ENCODE data around the gene MACROD2. TPM values are rescaled to one million over a fixed set of nuclear protein-coding genes. Genes with fewer than 3 reads are reported as not detected.

MACROD2 gene
- polyA plus RNA-seq, 10 donors: 2.4 to 5.0 (median 3.6) TPM

DNA sequence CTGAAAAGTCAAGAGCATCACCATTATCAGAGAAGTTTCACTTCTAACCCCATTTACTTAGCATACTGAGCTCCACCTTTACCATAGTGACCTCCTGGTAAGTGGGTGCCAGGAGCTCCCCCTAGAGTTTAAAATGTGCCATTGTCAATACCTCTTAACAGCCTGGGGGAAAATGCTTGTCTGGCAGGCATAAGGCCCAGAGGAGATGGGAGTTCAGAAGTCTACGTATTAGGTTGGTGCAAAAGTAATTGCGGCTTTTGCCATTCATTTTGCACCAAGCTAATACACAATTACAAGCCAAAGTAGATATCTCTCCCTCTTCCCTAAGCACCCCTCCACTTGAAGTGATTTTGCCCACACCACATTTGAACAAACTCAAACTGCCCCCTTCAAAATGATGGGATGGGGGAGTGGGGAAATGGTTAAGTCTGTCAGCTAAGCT is 1658.9 kb downstream of the MACROD2 start:
- peak in 2 of 3 donors; percentile 7 to 10 for DNase-seq

- peak; percentile 53 to 81 (median 56) for DNase-seq
Measured at GRCh38 chr20:15655295-15655874, 1660.1 kb downstream of the MACROD2 start.

DNA sequence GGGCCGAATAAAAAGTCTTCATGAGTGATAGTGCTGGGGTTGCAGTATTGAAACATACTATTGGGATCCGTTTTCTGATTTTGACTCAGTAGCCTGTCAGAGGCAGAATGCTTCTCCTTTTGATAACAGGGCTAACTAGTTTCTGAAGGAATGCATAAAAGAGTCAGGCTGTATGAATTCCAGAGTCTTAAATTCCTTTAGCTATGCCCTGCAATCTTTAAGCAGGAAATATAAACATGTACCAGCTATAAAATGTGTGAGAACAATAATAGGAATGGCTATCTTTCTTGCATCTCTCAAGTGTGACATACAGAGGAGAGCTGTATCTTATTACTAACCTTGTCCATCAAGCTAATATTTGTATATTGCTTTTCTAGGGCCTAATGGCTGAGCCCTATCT is 1660.8 kb downstream of the MACROD2 start:
- peak in 1 of 3 donors; percentile 7 for DNase-seq

DNA sequence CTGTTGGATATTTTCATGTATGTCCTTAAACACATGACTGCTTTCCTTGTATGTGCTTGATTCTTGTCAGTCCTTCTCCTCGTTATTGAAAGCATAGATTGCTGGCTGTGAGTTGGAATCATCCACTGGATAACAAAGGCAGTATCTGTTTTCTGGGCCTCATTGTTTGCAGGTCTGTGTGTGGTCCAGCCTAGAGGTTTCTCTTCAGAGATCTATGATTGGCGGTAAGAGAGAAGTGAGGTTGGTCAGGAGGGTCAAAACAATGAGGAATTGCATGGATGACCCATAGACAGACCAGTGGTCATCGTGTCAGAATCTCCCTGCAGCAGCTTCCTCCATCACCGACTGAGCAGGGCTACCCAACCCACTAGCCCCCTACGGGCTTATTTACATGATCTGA is 1663.0 kb downstream of the MACROD2 start:
- DNase-seq: no peak

GRCh38 chr20:15673206-15673605 is 1677.9 kb downstream of the MACROD2 start:
- peak in 2 of 3 donors; percentile 42 to 79 for DNase-seq

DNA sequence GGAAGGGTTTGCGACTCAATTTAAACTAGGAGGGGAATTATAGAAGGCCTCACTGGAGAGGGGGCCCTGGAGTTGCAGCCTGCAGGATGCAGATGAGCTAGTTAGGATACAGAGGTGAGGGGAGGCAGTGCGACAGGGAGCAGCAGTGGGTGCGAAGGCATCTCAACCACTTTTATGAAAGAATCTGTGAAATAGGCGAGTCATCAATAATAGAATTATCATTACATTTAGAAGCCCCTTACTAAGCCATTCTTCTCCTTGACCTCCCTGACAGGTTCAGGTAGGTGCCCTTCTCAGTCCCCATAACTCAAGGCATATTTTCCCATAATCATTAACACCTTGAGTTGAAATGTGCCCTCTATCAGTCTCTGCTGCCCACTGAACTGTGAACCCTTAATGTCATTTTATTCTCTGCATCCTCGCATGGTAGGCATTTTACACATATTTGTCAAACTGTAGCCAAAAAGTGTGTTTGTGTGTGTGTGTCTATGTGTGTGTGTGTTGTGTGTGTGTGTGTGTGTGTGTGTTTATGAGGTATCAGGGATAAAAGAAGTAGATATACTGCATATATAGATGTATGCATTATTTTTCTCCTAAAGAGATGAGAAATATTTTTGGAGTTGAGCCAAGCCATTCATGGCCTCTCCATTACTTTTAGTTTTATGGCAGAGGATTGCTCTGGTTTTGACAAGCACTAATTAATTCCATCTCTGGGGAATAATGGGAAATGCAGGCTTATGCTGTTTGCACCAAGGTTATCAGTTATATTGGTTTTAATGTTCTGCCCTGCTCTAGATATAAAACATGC is 1679.1 kb downstream of the MACROD2 start:
- DNase-seq: peak in 1 of 3 donors; percentile 16

- no peak for DNase-seq
Measured at GRCh38 chr20:15675061-15675514, 1679.8 kb downstream of the MACROD2 start.

GRCh38 chr20:15675813-15676484 is 1680.6 kb downstream of the MACROD2 start:
- DNase-seq: no peak

- DNase-seq: no peak
Measured at GRCh38 chr20:15676815-15677214, 1681.5 kb downstream of the MACROD2 start.

GRCh38 chr20:15682690-15683089 is 1687.4 kb downstream of the MACROD2 start:
- DNase-seq: no peak

DNA sequence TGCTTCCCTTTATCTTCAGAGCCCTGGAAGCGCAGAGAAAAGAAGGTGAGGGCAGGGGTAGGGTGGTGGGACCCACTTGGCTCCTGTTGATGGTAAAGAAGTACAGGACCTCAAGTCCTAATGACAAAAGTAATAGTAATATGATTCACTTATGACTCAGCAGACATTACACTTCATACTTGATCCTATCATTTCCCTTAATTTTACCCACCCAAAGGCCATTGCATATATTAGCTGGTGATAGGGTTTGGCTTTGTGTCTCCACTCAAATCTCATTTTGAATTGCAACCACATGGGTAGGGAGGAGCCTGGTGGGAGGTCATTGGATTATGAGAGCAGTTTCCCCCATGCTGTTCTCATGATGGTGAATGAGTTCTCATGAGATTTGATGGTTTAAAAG is 1697.3 kb downstream of the MACROD2 start:
- no peak for DNase-seq

- DNase-seq: no peak
Measured at GRCh38 chr20:15699431-15700146, 1704.3 kb downstream of the MACROD2 start.

- no peak for DNase-seq
Measured at GRCh38 chr20:15700147-15700765, 1704.9 kb downstream of the MACROD2 start.

- DNase-seq: no peak
Measured at GRCh38 chr20:15702161-15702560, 1706.8 kb downstream of the MACROD2 start.

DNA sequence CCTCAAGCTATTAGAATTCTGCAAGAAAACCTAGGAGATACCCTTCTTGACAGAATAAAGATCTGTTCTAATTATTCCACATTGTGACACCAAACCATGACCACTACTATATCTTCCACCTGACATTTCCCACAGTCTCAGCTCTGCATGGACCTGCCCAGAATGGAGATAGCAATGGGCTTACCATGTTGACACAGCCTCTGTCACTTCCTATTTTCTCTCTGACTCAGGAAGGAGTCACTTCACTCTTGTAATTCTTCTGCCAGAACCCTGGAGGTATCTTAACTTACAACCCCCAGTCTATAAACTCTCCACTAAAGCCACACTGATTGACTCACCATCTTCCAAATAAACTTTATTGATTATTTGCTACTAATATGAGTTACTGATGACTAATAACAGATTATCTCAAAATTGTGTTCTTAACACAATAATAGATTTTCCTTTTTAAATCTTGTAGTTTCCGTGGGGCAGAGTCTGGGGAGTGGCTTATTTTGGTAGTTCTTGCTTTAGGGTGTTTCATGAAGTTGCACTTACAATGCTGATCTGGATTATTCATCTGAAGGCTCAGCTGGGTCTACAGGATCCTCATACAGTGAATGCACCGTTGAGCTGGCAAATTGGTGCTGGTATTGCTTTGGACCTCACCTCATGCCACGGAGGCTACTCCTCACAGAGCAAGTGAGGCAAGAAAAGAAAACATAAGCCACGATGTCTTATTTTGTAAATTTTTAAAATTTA is 1708.0 kb downstream of the MACROD2 start:
- peak in 1 of 3 donors; percentile 53 for DNase-seq

GRCh38 chr20:15705975-15706374 is 1710.7 kb downstream of the MACROD2 start:
- DNase-seq: no peak

DNA sequence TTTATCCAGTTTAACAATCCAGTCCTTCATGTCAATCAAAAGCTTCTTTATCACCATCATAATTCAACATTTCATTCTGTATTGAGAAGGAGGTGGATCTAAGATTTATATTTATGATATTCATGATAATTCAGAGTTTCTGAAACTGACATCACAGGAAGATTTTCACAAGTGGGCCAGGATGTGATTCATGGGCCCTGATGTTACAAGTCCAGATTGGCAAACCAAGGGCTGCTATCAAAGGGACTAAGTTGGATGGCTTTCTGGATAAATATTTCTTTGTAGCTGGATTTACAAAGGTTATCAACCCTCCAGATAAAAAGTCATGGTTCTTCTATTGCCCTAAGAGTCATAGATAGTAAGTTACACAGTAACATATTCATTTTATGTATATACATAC is 1711.4 kb downstream of the MACROD2 start:
- DNase-seq: no peak

- DNase-seq: no peak
Measured at GRCh38 chr20:15708984-15709598, 1713.8 kb downstream of the MACROD2 start.

DNA sequence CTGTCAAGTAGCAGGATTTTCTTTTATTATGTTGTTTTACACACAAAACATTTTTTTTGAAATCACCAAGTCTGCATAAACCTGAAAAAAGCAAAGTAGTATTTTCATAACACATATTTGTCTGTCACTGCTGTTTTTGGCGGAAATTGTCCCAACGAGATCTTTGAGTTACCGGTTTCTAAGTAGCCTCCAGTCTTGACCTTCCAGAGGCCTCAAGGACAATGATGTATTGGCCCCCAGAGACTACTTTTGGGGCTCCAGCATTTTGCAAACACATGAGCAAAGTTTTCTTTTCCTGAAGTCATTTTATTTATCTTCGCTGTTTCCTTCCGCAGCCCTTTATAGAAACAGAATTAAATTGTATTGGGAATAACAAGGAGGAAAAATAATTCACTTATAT is 1715.3 kb downstream of the MACROD2 start:
- DNase-seq: peak in 2 of 3 donors; percentile 36 to 64

GRCh38 chr20:15711177-15711576 is 1715.9 kb downstream of the MACROD2 start:
- peak in 1 of 3 donors; percentile 35 for DNase-seq

Measured in muscle of back (tissue), 11 donors.